Brain microvascular endothelial cell (primary cell): ENCODE data around the gene CDKN2D.
"Not testable (repeated sequence)": the region's sequence is repeated elsewhere in the genome, so short reads cannot be mapped to it uniquely, and the experiment has no call there.

Experiments
- DNase-seq: peaks from one replicate; pipeline ENCODE4 v3.0.0-alpha.2; 2020
- H3K27ac ChIP-seq: fragments of 250-450 bp; sonication (Bioruptor Pico); 2 replicates; pipeline ENCODE4 v1.5.1; 2020; ENCODE audit warnings: mild to moderate bottlenecking, moderate library complexity
- H3K27me3 ChIP-seq: fragments of 250-450 bp; sonication (Bioruptor Pico); replicated peaks from 2 replicates; pipeline ENCODE4 v1.5.1; 2020; ENCODE audit warnings: mild to moderate bottlenecking
- H3K36me3 ChIP-seq: fragments of 250-450 bp; sonication (Bioruptor Pico); replicated peaks from 2 replicates; pipeline ENCODE4 v1.5.1; 2020; ENCODE audit warnings: mild to moderate bottlenecking
- H3K4me3 ChIP-seq: 2 replicates; pipeline ENCODE4 v1.5.1; 2011; ENCODE audit warnings: low read depth, mild to moderate bottlenecking, control low read depth, low read length, moderate library complexity
- CTCF ChIP-seq: IDR thresholded peaks from 2 replicates; pipeline ENCODE4 v1.5.1; 2011; ENCODE audit warnings: low read depth, mild to moderate bottlenecking, moderate library complexity, low read length, control low read depth, inconsistent platforms; ENCODE audit errors: missing control alignments
- in situ Hi-C: cut with HindIII; loops from 2 replicates; pipeline ENCODE4 v1.10.0; 2017; ENCODE audit warnings: low sequenced_read_pairs, low pct_ligation_motif_present

The CDKN2D gene

GRCh38 chr19:10552510-10553053, 16.2 kb downstream of the CDKN2D start:
- in situ Hi-C loops, result no loop called here
- H3K27ac ChIP-seq, result no peak overlapping the region
- H3K27me3 ChIP-seq, result no peaks in the 10 kb centered on the region
- DNase-seq, result no peak
- no peak for TF ChIP-seq CTCF
- peaks cover 58% of the 10 kb centered on the region for H3K36me3 ChIP-seq
- no peak overlapping the region for H3K4me3 ChIP-seq

GRCh38 chr19:10551698-10552301, 17.0 kb downstream of the CDKN2D start:
- in situ Hi-C loops, result no loop called here
- H3K27me3 ChIP-seq, result no peaks in the 10 kb centered on the region
- peaks cover 55% of the 10 kb centered on the region for H3K36me3 ChIP-seq
- no peak overlapping the region for H3K27ac ChIP-seq
- no peak overlapping the region for H3K4me3 ChIP-seq
- TF ChIP-seq CTCF, result peak; percentile 35
- no peak for DNase-seq

GRCh38 chr19:10551006-10551405, 17.8 kb downstream of the CDKN2D start:
- H3K4me3 ChIP-seq, in situ Hi-C loops, H3K27me3 ChIP-seq, H3K27ac ChIP-seq, DNase-seq: not testable (repeated sequence)
- peaks cover 55% of the 10 kb centered on the region for H3K36me3 ChIP-seq

GRCh38 chr19:10550336-10550735, 18.4 kb downstream of the CDKN2D start:
- peaks cover 48% of the 10 kb centered on the region for H3K36me3 ChIP-seq
- no peaks in the 10 kb centered on the region for H3K27me3 ChIP-seq
- DNase-seq, result no peak
- no peak for TF ChIP-seq CTCF
- H3K27ac ChIP-seq, result no peak overlapping the region
- in situ Hi-C loops, result no loop called here
- H3K4me3 ChIP-seq, result no peak overlapping the region

GRCh38 chr19:10549733-10550132, 19.0 kb downstream of the CDKN2D start:
- TF ChIP-seq CTCF, result no peak
- no peak for DNase-seq
- H3K4me3 ChIP-seq, result no peak overlapping the region
- H3K27me3 ChIP-seq, result no peaks in the 10 kb centered on the region
- in situ Hi-C loops, result no loop called here
- no peak overlapping the region for H3K27ac ChIP-seq
- H3K36me3 ChIP-seq, result peaks cover 43% of the 10 kb centered on the region

- TF ChIP-seq CTCF, result no peak
- H3K27me3 ChIP-seq, result no peaks in the 10 kb centered on the region
- H3K27ac ChIP-seq, result no peak overlapping the region
- DNase-seq, result no peak
- H3K4me3 ChIP-seq, result no peak overlapping the region
- in situ Hi-C loops, result no loop called here
- peaks cover 34% of the 10 kb centered on the region for H3K36me3 ChIP-seq
Observed at GRCh38 chr19:10548746-10549276, 20.0 kb downstream of the CDKN2D start.
